Stomach (tissue), 4 donors: Measurements from ENCODE around the gene C1orf74.

Source experiments
- EP300 ChIP-seq: sonication (generic); formaldehyde crosslinking; IDR thresholded peaks from one replicate; pipeline ENCODE4 v1.6.1; 2017; ENCODE audit warnings: antibody characterized with exemption
- POLR2A ChIP-seq, 4 donors: fragments of 450-650 bp; IDR thresholded peaks; one replicate each; pipeline ENCODE4 v1.6.1; 2016; ENCODE audit warnings: antibody characterized with exemption in 4 of 4, control low read depth in 2 of 4, mild to moderate bottlenecking in 1 of 4, moderate library complexity in 1 of 4
- POLR2AphosphoS5 ChIP-seq, 3 donors: sonication (generic); formaldehyde crosslinking; IDR thresholded peaks; one replicate each; pipeline ENCODE4 v1.6.1; 2016; ENCODE audit warnings: antibody characterized with exemption in 3 of 3
- TF ChIP-seq, protein P1 (sequence below), 7 experiments: fragments of 450-650 bp in 4 of 7; fragments of 200-600 bp in 3 of 7; sonication (generic) in 3 of 7; IDR thresholded peaks; one replicate each; pipeline ENCODE4 v1.5.1; 2016 to 2019; ENCODE audit warnings: antibody characterized with exemption in 7 of 7, control low read depth in 2 of 7, mild to moderate bottlenecking in 1 of 7

DNA sequence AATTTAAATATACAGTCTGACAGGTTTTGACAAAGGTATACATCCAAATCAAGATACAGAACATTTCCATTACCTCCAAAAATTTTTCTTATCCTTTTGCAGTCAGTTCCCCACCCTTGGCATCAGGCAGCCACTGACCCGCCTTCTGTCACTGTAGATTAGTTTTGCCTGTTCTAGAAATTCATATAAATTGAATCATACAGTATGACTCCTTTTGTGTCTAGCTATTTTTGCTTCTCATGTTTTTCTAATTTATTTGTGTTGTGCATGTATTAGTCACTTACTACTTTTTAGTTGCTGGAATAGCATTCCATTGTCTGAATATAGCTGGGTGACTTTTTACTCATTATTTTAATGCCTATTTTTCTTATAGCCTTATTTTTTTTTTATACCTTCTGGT is 47.3 kb upstream of the C1orf74 start:
- TF ChIP-seq, protein P1, sequence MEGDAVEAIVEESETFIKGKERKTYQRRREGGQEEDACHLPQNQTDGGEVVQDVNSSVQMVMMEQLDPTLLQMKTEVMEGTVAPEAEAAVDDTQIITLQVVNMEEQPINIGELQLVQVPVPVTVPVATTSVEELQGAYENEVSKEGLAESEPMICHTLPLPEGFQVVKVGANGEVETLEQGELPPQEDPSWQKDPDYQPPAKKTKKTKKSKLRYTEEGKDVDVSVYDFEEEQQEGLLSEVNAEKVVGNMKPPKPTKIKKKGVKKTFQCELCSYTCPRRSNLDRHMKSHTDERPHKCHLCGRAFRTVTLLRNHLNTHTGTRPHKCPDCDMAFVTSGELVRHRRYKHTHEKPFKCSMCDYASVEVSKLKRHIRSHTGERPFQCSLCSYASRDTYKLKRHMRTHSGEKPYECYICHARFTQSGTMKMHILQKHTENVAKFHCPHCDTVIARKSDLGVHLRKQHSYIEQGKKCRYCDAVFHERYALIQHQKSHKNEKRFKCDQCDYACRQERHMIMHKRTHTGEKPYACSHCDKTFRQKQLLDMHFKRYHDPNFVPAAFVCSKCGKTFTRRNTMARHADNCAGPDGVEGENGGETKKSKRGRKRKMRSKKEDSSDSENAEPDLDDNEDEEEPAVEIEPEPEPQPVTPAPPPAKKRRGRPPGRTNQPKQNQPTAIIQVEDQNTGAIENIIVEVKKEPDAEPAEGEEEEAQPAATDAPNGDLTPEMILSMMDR (IDR thresholded peaks at IDR 0.05), result no peak
- TF ChIP-seq POLR2A (IDR thresholded peaks at IDR 0.05), result no peak
- TF ChIP-seq POLR2AphosphoS5 (IDR thresholded peaks at IDR 0.05), result no peak
- no peak for TF ChIP-seq EP300
